ENCODE measurements around the gene C3orf70.

- TF ChIP-seq CTCF (IDR thresholded peaks at IDR 0.05; ENCODE audit: insufficient read depth, low read length) (no peak), REST (IDR thresholded peaks at IDR 0.05; ENCODE audit: insufficient replicate concordance, low read depth) (no peak), GABPA (IDR thresholded peaks at IDR 0.05; ENCODE audit: low read depth) (no peak)
These were observed 21.1 kb downstream of the C3orf70 start for GRCh38 chr3:185131602-185132256.
